ENCODE measurements around the gene SLX9. TPM values are rescaled to one million over a fixed set of nuclear protein-coding genes. Genes with fewer than 3 reads are reported as not detected.

Gene SLX9
- total RNA-seq, 1 experiment from 2014 or later: 74.3 TPM

DNA sequence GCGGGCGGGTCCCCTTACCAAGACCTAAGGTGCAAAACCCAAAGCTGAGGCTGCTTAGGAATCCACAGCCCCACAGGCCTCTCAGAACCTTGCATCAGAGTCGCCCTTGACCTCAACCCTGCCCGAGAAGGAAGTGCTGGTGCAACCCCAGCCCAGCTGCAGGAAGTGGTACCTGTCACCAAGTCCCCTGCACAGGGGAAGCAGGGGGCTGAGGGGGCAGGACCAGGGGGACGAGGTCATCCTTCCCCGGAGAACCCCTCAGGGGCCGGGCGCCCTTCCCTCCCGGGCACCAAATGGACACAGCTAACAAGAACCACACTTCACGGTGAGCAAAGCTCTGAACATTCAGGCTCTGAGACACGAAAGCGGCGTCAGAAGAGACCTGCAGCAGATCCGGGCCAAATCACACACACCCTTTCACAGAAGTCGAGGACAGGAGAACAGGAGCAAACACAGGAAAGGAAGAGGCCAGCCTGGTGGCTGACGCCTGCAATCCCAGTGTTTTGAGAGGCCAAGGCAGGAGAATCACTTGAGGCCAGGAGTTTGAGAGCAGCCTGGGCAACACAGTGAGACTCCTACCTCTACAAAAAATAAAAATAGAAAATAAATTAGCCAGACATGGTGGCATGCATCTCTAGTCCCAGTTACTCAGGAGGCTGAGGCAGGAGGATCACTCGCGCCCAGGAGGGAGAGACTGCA lies 25.5 kb upstream of the SLX9 start:
- no peak overlapping the region for H4K91ac ChIP-seq (ENCODE audit: insufficient read length, low read depth, low read length)
- no peak overlapping the region for H2BK120ac ChIP-seq (ENCODE audit: low read depth, low read length, poor library complexity, severe bottlenecking)
- H3K79me2 ChIP-seq (ENCODE audit: insufficient read depth, low read length): no peaks in the 10 kb centered on the region
- no peak for DNase-seq
- H3K4me2 ChIP-seq (ENCODE audit: insufficient read depth, insufficient read length, low read length): no peak overlapping the region
- peaks cover 10% of the 10 kb centered on the region; the same call in 1 of the 2 replicates for H3K27me3 ChIP-seq (ENCODE audit: insufficient read depth, low read length)
- no peak overlapping the region for H3K27ac ChIP-seq (ENCODE audit: insufficient read length, low read depth, low read length)
- H3K18ac ChIP-seq (ENCODE audit: insufficient read length, low read depth, low read length): no peak overlapping the region
- H3K27me3 Mint-ChIP-seq (ENCODE audit: low read depth): peaks cover 27% of the 10 kb centered on the region
- H4K8ac ChIP-seq (replicated peaks; ENCODE audit: insufficient read length, low read depth, low read length): no peak overlapping the region
- H3K36me3 Mint-ChIP-seq (ENCODE audit: insufficient read depth in 1 of 3, low read depth in 3 of 3): no peaks in the 10 kb centered on the region
- H2BK20ac ChIP-seq (ENCODE audit: low read depth, low read length, poor library complexity, severe bottlenecking): no peak overlapping the region
- H4K20me1 ChIP-seq (ENCODE audit: control insufficient read depth, insufficient read depth, insufficient read length): no peaks in the 10 kb centered on the region
- no peak overlapping the region for H2BK15ac ChIP-seq (ENCODE audit: low read depth, low read length)
- no peak overlapping the region for H3K27ac Mint-ChIP-seq
- no CpG with 5 or more reads among the region's 18 CpGs for WGBS (ENCODE audit: extremely low coverage, insufficient read length, low lambda C conversion rate)
- H3K4me1 ChIP-seq (ENCODE audit: insufficient read depth, low read length): no peaks in the 10 kb centered on the region
- H2BK12ac ChIP-seq (ENCODE audit: insufficient read length, low read depth, low read length): no peak overlapping the region
- H2AK5ac ChIP-seq (ENCODE audit: insufficient read length, low read length): no peak overlapping the region
- TF ChIP-seq, protein P1, sequence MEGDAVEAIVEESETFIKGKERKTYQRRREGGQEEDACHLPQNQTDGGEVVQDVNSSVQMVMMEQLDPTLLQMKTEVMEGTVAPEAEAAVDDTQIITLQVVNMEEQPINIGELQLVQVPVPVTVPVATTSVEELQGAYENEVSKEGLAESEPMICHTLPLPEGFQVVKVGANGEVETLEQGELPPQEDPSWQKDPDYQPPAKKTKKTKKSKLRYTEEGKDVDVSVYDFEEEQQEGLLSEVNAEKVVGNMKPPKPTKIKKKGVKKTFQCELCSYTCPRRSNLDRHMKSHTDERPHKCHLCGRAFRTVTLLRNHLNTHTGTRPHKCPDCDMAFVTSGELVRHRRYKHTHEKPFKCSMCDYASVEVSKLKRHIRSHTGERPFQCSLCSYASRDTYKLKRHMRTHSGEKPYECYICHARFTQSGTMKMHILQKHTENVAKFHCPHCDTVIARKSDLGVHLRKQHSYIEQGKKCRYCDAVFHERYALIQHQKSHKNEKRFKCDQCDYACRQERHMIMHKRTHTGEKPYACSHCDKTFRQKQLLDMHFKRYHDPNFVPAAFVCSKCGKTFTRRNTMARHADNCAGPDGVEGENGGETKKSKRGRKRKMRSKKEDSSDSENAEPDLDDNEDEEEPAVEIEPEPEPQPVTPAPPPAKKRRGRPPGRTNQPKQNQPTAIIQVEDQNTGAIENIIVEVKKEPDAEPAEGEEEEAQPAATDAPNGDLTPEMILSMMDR (conservative IDR thresholded peaks at IDR 0.05): no peak
- no peak overlapping the region for H3K4me3 Mint-ChIP-seq
- H2BK5ac ChIP-seq (ENCODE audit: insufficient read length, low read length): no peak overlapping the region
- no peak overlapping the region for H3K23ac ChIP-seq (ENCODE audit: insufficient read length, low read depth, low read length)
- no peak overlapping the region for H3K56ac ChIP-seq (ENCODE audit: insufficient read length, low read depth, low read length)
- H3K14ac ChIP-seq (ENCODE audit: insufficient read depth, low read length): no peak overlapping the region
- no peak overlapping the region for H2AFZ ChIP-seq (ENCODE audit: low read length)
- no peaks in the 10 kb centered on the region for H3K9me3 ChIP-seq (ENCODE audit: control insufficient read depth, low read depth, low read length)
- H3K4me1 Mint-ChIP-seq: no peaks in the 10 kb centered on the region; a peak in 1 of 4 replicates
- H3K9me3 Mint-ChIP-seq: peaks cover 0 to 4% of the 10 kb centered on the region in 2 experiments; a peak in 1 of 5 replicates
- H3K79me1 ChIP-seq (ENCODE audit: insufficient read depth, low read depth, low read length, poor library complexity, severe bottlenecking): no peaks in the 10 kb centered on the region
- H4K5ac ChIP-seq (ENCODE audit: insufficient read length, low read depth, low read length): no peak overlapping the region
- no peak overlapping the region for H3K9ac ChIP-seq (ENCODE audit: extremely low read depth, insufficient read length, low read length)
- H3T11ph ChIP-seq (ENCODE audit: low read length): no peak overlapping the region
- no peaks in the 10 kb centered on the region for H3K23me2 ChIP-seq (ENCODE audit: insufficient read length, low read depth, low read length, poor library complexity, severe bottlenecking)
- no peak overlapping the region for H3K4ac ChIP-seq (ENCODE audit: low read depth, low read length)
